HG03439 (cell line): ENCODE data around the gene HPD.
A peak's percentile ranks its signal among the peaks of the same experiment; 100 is the strongest.
"Not testable (repeated sequence)": the region's sequence is repeated elsewhere in the genome, so short reads cannot be mapped to it uniquely, and the experiment has no call there.

Experiments used
- ATAC-seq: cut with Tn5 transposase; IDR thresholded peaks from one replicate; pipeline ENCODE4 v1.9.1; 2021; ENCODE audit warnings: mild to moderate bottlenecking, moderate library complexity; ENCODE audit not compliant: unreplicated experiment

Gene HPD

GRCh38 chr12:121800694-121801594 is 57.7 kb downstream of the HPD start:
- no peak for ATAC-seq

- no peak for ATAC-seq
Measured at GRCh38 chr12:121799842-121800693, 58.6 kb downstream of the HPD start.

- ATAC-seq, result no peak
Measured at GRCh38 chr12:121799156-121799841, 59.4 kb downstream of the HPD start.

DNA sequence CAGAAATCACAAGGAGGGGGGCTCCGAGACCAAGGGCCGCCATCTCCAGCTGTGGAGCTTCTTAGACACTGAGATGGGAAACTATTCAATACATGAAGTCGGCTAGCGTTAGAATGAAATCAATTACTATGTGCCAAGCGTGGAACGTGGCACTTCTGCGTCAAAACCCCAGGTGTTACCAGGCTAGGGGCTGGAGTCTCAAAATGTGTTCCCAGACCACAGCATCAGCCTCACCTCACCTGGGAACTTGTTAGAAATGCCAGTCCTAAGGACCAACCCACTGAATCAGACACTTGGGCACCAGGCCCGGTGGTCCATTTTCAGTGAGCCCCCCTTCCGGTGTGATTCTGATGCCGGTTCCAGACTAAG is 59.9 kb downstream of the HPD start:
- no peak for ATAC-seq

DNA sequence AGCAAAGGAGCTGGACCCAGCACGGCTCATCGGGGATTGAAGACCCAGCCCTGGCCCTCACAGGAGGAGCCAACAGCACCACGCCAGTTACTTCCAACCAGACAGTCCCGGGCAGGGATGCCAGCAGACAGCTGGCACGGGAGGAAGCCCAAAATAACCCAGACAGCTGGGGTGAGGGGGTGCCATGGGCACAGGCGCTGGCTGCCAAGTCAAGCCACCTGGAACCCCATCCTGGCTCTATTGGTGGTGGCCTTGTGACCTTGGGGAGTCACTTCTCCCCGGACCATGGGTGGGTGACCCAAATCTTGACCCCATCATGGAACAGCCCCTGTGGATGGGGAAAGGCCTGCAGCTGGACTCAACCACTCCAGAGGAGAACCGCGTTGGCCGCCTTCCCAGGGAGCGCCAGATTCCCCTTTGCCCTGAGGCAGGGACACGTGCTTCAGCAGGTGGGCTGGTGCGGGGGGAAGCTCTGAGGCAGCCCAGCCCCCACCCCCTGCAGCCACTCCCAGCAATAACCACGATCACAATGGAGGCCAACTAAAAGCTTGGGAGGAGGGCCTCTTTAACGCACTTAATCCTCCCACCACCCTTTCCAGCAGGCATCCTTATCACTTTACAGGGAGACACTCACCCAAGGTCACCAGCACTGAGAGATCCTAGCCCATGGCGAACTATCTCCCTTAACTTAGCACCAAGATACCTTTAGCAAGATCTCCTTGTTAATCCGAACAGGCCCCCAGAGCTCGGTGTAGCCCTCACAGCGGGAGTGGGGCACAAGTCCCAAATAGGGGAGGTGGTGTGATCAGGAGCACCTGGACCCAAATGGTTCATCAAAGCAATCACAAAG is 60.5 kb downstream of the HPD start:
- ATAC-seq, result no peak

- ATAC-seq, result no peak
Measured at GRCh38 chr12:121796855-121797751, 61.6 kb downstream of the HPD start.

GRCh38 chr12:121795034-121795968 is 63.4 kb downstream of the HPD start:
- no peak for ATAC-seq

- no peak for ATAC-seq
Measured at GRCh38 chr12:121794534-121795033, 64.1 kb downstream of the HPD start.

DNA sequence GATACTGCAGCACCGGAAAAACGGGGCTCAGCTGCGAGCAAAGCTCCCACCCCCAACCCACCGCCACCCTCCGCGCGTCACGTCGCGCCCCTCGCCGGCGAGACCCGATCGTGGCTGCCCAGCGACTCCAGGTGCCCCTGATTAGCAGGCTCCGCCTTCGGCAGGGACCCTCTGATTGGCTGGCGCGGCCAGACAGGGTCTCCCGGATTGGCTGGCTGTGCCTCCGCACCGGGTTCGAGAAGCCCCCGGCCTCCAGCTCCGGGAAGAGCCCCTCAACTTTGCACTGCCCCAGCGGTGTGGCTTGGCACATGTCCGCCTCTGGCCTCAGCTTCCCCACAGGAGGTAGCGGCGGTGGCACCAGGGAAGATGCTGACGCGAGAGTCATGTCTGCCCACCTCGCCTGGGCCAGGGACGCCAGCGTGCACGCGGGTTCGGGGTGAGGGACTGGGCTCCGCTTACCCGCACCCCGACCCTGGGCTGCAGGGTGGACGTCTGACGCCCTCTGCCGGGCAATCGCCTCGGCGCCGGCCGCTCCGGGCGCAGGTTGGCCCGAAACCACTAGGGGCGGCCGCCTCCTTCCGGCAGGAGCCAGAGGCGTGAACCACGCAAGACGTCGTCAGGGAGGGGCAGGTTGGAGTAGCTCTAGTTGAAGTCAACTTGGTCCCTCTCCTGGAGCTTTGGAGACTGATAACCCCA is 64.7 kb downstream of the HPD start:
- ATAC-seq, result peak; percentile 49

- ATAC-seq, result peak; percentile 14
Measured at GRCh38 chr12:121793440-121793837, 65.2 kb downstream of the HPD start, which contains the start of gene RHOF. Gene RHOF, minus strand, starts transcription at chr12:121793688. Its CDS starts 55 bp downstream, at chr12:121793633.

GRCh38 chr12:121792607-121793439 is 65.8 kb downstream of the HPD start:
- no peak for ATAC-seq

DNA sequence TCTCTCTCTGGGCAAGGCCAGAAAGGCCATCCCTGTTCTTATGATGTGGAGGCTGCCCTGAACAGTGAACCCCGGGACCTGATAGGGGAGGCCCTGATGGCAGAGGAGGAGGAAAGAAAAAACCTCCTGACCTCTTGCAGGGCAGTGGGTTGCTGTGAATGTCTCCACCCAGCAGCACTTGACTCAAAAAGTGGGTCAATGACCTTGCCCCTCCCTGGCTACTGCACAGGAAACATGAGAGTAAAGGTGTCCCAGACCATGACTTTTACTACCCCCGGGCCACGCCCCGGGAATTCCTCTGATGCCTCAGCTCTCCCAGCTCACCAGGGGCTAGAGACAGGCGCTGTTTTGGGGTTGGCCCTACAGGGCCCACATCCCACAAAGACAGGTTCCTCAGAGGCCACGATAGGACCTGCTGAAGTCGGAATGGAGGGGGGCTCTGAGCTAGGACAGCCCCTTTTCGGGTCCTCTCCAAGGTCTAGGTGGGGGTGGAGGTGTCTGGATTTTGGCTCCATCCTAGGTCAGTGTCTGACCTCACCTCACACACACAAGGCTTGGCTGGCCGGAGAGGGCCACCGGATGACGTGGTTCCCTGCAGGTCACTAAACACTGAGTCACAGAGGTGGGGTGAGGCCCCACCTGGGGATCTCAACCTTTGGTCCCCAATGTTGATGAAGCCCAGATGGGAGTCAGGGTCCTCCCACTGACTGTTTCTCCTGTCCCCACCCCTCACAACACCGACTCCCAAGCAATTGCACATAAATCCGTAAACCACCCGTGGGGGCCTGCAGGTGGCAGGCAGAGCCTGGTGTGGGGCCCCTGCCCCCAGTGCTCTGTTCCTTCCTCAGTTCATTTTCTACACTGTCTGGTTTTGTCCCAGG is 66.7 kb downstream of the HPD start:
- ATAC-seq, result no peak

DNA sequence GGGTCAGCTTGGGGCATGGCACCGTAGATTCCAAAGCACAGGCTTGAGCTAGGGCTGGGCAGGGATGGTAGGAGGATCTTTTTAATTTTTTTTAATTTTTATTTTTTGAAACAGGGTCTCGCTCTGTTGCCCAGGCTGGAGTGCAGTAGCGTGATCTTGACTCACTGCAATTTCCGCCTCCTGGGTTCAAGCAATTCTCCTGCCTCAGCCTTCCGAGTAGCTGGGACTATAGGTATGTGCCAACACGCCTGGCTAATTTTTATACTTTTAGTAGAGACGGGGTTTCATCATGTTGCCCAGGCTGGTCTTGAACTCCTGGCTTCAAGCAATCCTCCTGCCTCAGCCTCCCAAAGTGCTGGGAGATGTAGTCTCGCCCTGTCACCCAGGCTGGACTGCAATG is 67.9 kb downstream of the HPD start:
- ATAC-seq, result not testable (repeated sequence)

DNA sequence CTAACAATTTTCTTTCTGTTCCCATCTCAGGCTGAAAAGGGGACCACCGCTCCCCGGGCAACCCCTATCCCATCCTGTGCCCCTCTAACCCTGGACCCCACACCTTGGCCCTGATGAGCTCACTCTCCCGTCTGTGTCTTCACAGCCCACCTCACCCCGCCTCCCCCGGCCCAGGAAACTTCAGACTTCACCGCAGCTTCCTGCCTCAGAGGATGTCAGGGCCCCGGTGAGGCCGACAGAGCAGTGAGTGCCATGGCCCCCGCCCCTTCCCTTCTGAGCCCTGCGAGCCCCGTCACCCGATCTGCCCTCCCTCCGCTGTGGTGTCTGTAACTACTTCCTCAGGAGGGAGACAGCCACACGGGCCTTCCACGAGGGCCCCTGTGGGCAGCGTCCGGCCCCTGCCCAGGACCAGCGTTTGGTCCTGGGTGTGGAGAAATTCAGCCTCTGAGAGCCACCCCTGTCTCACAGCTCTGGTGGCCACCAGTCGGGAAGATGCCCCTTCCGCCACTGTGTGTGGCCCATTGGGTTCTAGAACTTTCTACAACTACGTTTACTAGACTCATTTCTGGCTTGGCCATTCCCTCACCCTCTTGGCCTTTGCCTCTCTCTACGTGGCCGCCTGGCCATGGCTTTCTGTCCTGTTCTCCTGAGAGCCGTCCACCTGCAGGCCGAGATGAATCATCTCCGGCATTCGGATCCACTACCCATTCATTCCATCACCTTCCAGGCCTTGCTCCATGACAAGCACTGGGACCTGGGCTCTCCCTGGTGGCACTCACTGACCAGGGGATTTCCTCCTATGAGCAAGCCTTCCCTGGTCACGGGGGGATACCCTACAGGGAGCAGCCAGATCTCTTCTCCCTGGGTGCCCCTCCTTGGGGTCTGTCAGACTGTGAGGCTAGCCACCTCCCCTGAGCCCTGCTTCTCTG is 68.6 kb downstream of the HPD start:
- ATAC-seq, result peak; percentile 25
